SK-N-SH (cell line): ENCODE data around the gene PSMB1. TPM values are rescaled to one million over a fixed set of nuclear protein-coding genes. Genes with fewer than 3 reads are reported as not detected.

Source experiments
- CTCF ChIA-PET: fragments of 300-600, 350-600 bp; formaldehyde crosslinking; extraction: SDS; loops from one replicate; lab custom pipeline; 2021; lab: Yijun Ruan, JAX
- POLR2A ChIA-PET: fragments of 350-600 bp; sonication (Branson Sonifier 250); formaldehyde crosslinking; extraction: SDS; loops from one replicate; lab custom pipeline; 2020; ENCODE audit warnings: antibody characterized with exemption, inconsistent platforms; lab: Yijun Ruan, JAX
- DNase-seq: peaks from one replicate; pipeline ENCODE4 v3.0.0; 2012
- H2AFZ ChIP-seq: fragments of 200-600 bp; sonication (generic); 2 replicates; pipeline ENCODE4 v1.8.1; 2016; ENCODE audit warnings: antibody characterized with exemption, mild to moderate bottlenecking, low read depth
- H3F3A ChIP-seq: fragments of 200-600 bp; sonication (generic); replicated peaks from 2 replicates; pipeline ENCODE3; 2016; ENCODE audit warnings: antibody characterized with exemption, mild to moderate bottlenecking; ENCODE audit not compliant: insufficient read depth
- H3K27ac ChIP-seq, 2 experiments: fragments of 200-500 bp in 1 of 2; fragments of 200-600 bp in 1 of 2; sonication (Bioruptor generic) in 1 of 2; sonication (generic), shearing (Covaris generic) in 1 of 2; 2 replicates each; pipeline versions ENCODE4 v1.5.1 to v1.6.1; 2014 to 2016; ENCODE audit warnings: low read depth in 2 of 2, inconsistent platforms in 1 of 2, low read length in 1 of 2, mild to moderate bottlenecking in 1 of 2, mixed read lengths in 1 of 2
- H3K27me3 ChIP-seq: fragments of 200-600 bp; sonication (generic), shearing (Covaris generic); 2 replicates; pipeline ENCODE4 v1.6.1; 2016; ENCODE audit warnings: mixed run types; ENCODE audit not compliant: insufficient read depth
- H3K36me3 ChIP-seq, 2 experiments: fragments of 200-500 bp in 1 of 2; fragments of 200-600 bp in 1 of 2; sonication (Bioruptor generic) in 1 of 2; sonication (generic) in 1 of 2; replicated peaks in 1 of 2; 2 replicates each; pipeline versions ENCODE3 to v1.5.1; 2014 to 2016; ENCODE audit warnings: low read length in 1 of 2, mild to moderate bottlenecking in 1 of 2; ENCODE audit not compliant: insufficient read depth in 2 of 2, control insufficient read depth in 1 of 2
- H3K4me1 ChIP-seq, 2 experiments: fragments of 200-500 bp in 1 of 2; fragments of 200-600 bp in 1 of 2; sonication (Bioruptor generic) in 1 of 2; sonication (generic), shearing (Covaris generic) in 1 of 2; 2 replicates each; pipeline versions ENCODE4 v1.5.1 to v1.6.1; 2014 to 2016; ENCODE audit warnings: low read depth in 1 of 2, low read length in 1 of 2, mixed run types in 1 of 2; ENCODE audit not compliant: insufficient read depth in 2 of 2, control insufficient read depth in 1 of 2
- H3K4me2 ChIP-seq: fragments of 200-600 bp; sonication (generic), shearing (Covaris generic); 2 replicates; pipeline ENCODE4 v1.6.1; 2017; ENCODE audit warnings: mixed run types
- H3K4me3 ChIP-seq, 2 experiments: fragments of 200-500 bp in 1 of 2; fragments of 200-600 bp in 1 of 2; sonication (Bioruptor generic) in 1 of 2; sonication (generic), shearing (Covaris generic) in 1 of 2; 2 replicates each; pipeline versions ENCODE4 v1.5.1 to v1.8.1; 2014 to 2016; ENCODE audit warnings: low read depth in 2 of 2, inconsistent platforms in 1 of 2, low read length in 1 of 2, mild to moderate bottlenecking in 1 of 2, mixed read lengths in 1 of 2, moderate library complexity in 1 of 2
- H3K79me2 ChIP-seq: fragments of 200-600 bp; sonication (generic); 2 replicates; pipeline ENCODE4 v1.8.1; 2017; ENCODE audit warnings: mild to moderate bottlenecking; ENCODE audit not compliant: insufficient read depth
- H3K9ac ChIP-seq: fragments of 200-600 bp; sonication (generic); 2 replicates; pipeline ENCODE4 v1.6.1; 2017; ENCODE audit warnings: mixed run types
- H3K9me2 ChIP-seq: fragments of 200-600 bp; sonication (generic); 2 replicates; pipeline ENCODE4 v1.6.1; 2017; ENCODE audit warnings: mixed run types
- H3K9me3 ChIP-seq: fragments of 200-600 bp; sonication (generic); 2 replicates; pipeline ENCODE4 v1.6.1; 2017; ENCODE audit warnings: mixed run types, mild to moderate bottlenecking, moderate library complexity
- H4K20me1 ChIP-seq: fragments of 200-600 bp; sonication (generic); 2 replicates; pipeline ENCODE4 v1.6.1; 2017; ENCODE audit warnings: mild to moderate bottlenecking, mixed run types; ENCODE audit not compliant: insufficient read depth
- EP300 ChIP-seq, 2 experiments: IDR thresholded peaks; 2 replicates each; pipeline versions ENCODE4 v1.4.0 to v1.6.1; 2012; ENCODE audit warnings: borderline replicate concordance in 1 of 2, low read depth in 1 of 2, low read length in 1 of 2
- FOSL2 ChIP-seq: IDR thresholded peaks from 2 replicates; pipeline ENCODE4 v1.4.0; 2012; ENCODE audit warnings: low read depth, mild to moderate bottlenecking, moderate library complexity, borderline replicate concordance
- GABPA ChIP-seq: IDR thresholded peaks from 2 replicates; pipeline ENCODE4 v1.4.0; 2012; ENCODE audit warnings: low read depth, mild to moderate bottlenecking
- GATA2 ChIP-seq: sonication (generic); formaldehyde crosslinking; IDR thresholded peaks from 2 replicates; pipeline ENCODE4 v1.5.0; 2020; ENCODE audit warnings: mild to moderate bottlenecking, missing genetic modification reagents
- IRF3 ChIP-seq: fragments of 150-350 bp; IDR thresholded peaks from 2 replicates; pipeline ENCODE4 v1.6.1; 2016; ENCODE audit warnings: mild to moderate bottlenecking, low read depth, low read length
- PBX3 ChIP-seq: IDR thresholded peaks from 2 replicates; pipeline ENCODE4; 2012
- REST ChIP-seq: IDR thresholded peaks from 2 replicates; pipeline ENCODE4 v1.6.1; 2012; ENCODE audit warnings: mild to moderate bottlenecking, low read depth, low read length, moderate library complexity
- RFX5 ChIP-seq: IDR thresholded peaks from 2 replicates; pipeline ENCODE4 v1.6.1; 2012; ENCODE audit warnings: mild to moderate bottlenecking, improper control_type of control experiment, low read length
- RXRA ChIP-seq: IDR thresholded peaks from 2 replicates; pipeline ENCODE4 v1.4.0; 2012; ENCODE audit warnings: low read depth, mild to moderate bottlenecking, borderline replicate concordance
- TCF12 ChIP-seq: IDR thresholded peaks from 2 replicates; pipeline ENCODE4 v1.4.0; 2012
- WGBS: methylation state at CpG from one replicate; pipeline ENCODE4 v1.1.6; 2017; ENCODE audit warnings: low lambda C conversion rate; 5-methylcytosine and 5-hydroxymethylcytosine counted together
- polyA plus RNA-seq, 3 experiments: library from polyadenylated mRNA; depleted of rRNA; stranded (reverse); fragments of >200 nt; gene quantifications; 2 replicates each; pipeline ENCODE4 v1.2.3, GENCODE V29; 2012

The PSMB1 gene
- polyA plus RNA-seq, 1 of the 3 experiments (the other 2 are of a cell fraction): 588 TPM

- no peak for DNase-seq
- Histone ChIP-seq H3K4me1 (no peaks in the 10 kb centered on the region; a peak in 1 of 4 replicates), H3K27ac (no peak overlapping the region), H2AFZ (no peak overlapping the region), H4K20me1 (peaks cover 11% of the 10 kb centered on the region), H3K36me3 (peaks cover 55 to 59% of the 10 kb centered on the region in 2 experiments), H3K9ac (no peak overlapping the region), H3K27me3 (no peaks in the 10 kb centered on the region), H3K4me3 (no peak overlapping the region), H3K79me2 (peaks cover 14% of the 10 kb centered on the region), H3F3A (peaks cover 13% of the 10 kb centered on the region), H3K9me2 (no peaks in the 10 kb centered on the region), H3K9me3 (no peaks in the 10 kb centered on the region), H3K4me2 (no peak overlapping the region)
- 100% methylated on average over 1 of the region's 2 CpGs for WGBS
- ChIA-PET POLR2A (no interaction called here), CTCF (interaction anchor here (0.7 to 9.9 kb wide), 3 partner anchors 245 to 744 kb away, joined by 3 to 110 read pairs (median 79); no protein-coding TSS in a partner anchor)
- TF ChIP-seq GABPA (no peak), RXRA (no peak), IRF3 (no peak)
Observed at GRCh38 chr6:170533792-170534191, 19.3 kb downstream of the PSMB1 start.

- ChIA-PET POLR2A (no interaction called here), CTCF (interaction anchor here (7.3 to 9.9 kb wide), 2 partner anchors 701 to 744 kb away, joined by 79 to 110 read pairs; no protein-coding TSS in a partner anchor)
- 90% methylated on average over 5 of the region's 7 CpGs for WGBS
- no peaks in the 10 kb centered on the region; a peak in 1 of 4 replicates for H3K4me1 ChIP-seq
- H3K79me2 ChIP-seq: 0 out of 2 replicates have a peak, but pooled peaks cover 5% of the 10 kb centered on the region
- H3F3A ChIP-seq: peaks cover 13% of the 10 kb centered on the region
- no peak overlapping the region for H3K4me2 ChIP-seq
- H4K20me1 ChIP-seq: peaks cover 10% of the 10 kb centered on the region
- no peak overlapping the region for H3K27ac ChIP-seq
- no peaks in the 10 kb centered on the region for H3K9me3 ChIP-seq
- H3K27me3 ChIP-seq: no peaks in the 10 kb centered on the region
- H3K4me3 ChIP-seq: no peak overlapping the region
- H3K36me3 ChIP-seq: peaks cover 46 to 55% of the 10 kb centered on the region in 2 experiments
- no peaks in the 10 kb centered on the region for H3K9me2 ChIP-seq
- DNase-seq: no peak
- H3K9ac ChIP-seq: no peak overlapping the region
- TF ChIP-seq IRF3 (no peak), EP300 (IDR thresholded peaks at IDR 0.05; ENCODE audit: borderline replicate concordance in 1 of 2, low read depth in 1 of 2, low read length in 1 of 2) (no peak), TCF12 (no peak), RFX5 (no peak), GATA2 (CRISPR knock-in tag) (no peak), FOSL2 (no peak), REST (no peak), PBX3 (no peak)
- no peak overlapping the region for H2AFZ ChIP-seq
Observed at GRCh38 chr6:170532867-170533488, 20.1 kb downstream of the PSMB1 start.
